Superior temporal gyrus (tissue), 1 donor: ENCODE measurements around the gene NKIRAS1.
A peak's percentile ranks its signal among the peaks of the same experiment; 100 is the strongest.

Experiments used
- DNase-seq: peaks from one replicate; pipeline ENCODE4 v3.0.0-alpha.2; 2016; ENCODE audit errors: extremely low spot score

Gene NKIRAS1

GRCh38 chr3:23916886-23917678 lies at the start of gene NKIRAS1, which contains the start of gene RPL15:
Gene NKIRAS1 (minus strand): TSS chr3:23916990. CDS start chr3:23910904, 6,086 bp downstream.
Gene RPL15 (plus strand): TSS chr3:23917132. CDS start chr3:23917860, 728 bp downstream.
- peak; percentile 98 for DNase-seq

DNA sequence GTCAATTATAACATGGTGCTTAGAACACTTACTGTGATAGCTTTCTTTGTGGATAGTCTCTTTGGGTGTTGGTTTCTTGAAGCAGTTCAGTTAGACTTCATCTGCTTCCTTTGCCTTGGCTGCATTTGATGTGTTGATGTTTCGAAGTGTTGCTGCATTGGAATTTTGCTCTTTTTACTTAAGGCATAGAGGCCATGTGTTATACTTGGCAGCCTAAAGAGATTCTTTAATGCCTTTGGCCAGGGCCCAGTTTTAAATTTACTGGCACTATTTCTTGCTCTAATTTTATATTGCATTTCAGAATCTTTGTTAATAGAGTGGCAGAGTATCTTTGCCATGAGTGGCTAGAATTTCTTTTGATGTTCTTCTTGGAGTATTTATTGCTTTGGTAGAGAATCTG lies 49.5 kb upstream of the NKIRAS1 start:
- DNase-seq, result no peak

DNA sequence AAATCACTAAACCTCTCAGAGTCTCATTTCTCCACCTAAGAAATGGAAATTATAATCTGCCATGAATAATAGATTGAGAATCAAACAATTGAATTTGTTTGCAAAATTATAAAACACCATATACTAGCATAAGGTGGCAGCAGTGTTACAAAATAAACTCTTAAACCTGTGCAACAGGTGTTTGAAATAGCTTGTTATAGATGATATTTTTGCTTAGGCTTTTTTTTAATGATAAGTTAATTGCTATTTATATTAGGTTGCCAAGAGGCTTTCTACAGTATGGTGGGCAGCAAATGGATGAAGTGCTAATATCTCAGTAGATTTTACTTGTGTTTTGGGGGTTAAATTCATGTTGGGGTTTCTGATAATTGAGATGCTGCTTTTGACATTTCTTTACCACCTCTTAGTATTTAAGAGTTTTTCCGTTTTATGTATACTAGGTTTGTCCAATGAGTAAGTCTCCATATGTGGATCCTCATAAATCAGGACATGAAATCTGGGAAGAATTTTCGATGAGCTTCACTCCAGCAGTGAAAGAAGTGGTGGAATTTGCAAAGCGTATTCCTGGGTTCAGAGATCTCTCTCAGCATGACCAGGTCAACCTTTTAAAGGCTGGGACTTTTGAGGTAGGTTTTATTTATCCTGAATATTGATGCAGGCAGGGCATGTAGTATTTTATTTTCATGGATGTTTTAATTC lies 47.9 kb upstream of the NKIRAS1 start:
- DNase-seq, result no peak

- no peak for DNase-seq
Observed at GRCh38 chr3:23961913-23962312, 45.1 kb upstream of the NKIRAS1 start.

DNA sequence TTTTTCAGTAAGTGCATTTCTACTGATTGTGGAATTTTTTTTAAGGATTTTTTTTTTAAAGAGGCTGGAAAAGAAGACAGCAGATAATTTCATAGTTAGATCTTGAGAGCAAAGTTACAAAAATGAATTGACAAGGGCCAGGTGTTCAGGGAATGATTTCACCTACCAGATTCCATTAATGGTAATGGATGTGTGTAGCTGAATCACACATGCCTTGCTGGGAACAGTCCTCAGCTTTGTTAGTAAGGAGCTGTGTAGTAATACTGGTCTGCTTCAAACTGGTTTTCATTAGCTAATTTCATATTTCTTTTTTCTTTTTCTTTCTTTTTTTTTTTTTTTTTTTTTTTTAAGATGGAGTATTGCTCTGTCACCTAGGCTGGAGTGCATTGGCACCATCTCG lies 44.3 kb upstream of the NKIRAS1 start:
- no peak for DNase-seq

GRCh38 chr3:23960649-23961048 lies 43.9 kb upstream of the NKIRAS1 start:
- DNase-seq, result no peak

GRCh38 chr3:23959135-23959900 lies 42.5 kb upstream of the NKIRAS1 start:
- no peak for DNase-seq

DNA sequence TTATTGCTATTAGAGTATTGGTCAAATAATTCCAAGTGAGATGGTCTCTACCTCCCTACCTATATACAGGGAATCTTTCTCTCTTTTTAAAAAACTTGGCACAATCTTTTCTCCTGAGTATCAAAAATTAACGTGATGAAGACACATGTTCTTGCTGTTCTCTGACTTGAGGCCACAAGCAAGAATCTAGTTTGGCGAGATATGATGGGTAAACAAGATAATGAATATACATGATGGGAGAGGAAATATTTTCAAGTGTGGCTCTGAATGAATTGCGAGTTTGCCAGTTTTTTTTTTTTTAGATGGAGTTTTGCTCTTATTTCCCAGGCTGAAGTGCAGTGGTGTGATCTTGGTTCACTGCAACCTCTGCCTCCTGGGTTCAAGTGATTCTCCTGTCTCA lies 39.9 kb upstream of the NKIRAS1 start:
- DNase-seq, result no peak

- no peak for DNase-seq
Observed at GRCh38 chr3:23954144-23954543, 37.4 kb upstream of the NKIRAS1 start.

DNA sequence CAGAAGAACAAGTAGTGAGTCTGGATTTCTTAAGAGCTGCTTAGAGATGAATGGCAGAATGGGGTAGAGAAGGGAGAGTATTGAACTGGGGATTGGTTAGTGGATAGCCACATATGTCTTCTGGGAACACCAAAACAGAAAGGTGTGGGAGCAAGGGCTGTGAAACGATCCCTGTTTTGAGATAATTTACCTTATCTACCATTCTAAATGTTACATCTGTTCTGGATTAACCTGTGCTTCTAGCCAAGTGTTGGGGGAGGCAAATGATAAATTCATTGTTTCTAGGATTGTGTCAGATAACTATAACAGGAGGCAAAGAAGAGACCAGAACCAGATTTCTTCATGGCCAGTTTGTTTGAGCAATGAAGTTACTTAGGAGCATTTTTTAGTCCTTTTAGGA lies 36.7 kb upstream of the NKIRAS1 start:
- DNase-seq, result no peak

GRCh38 chr3:23952646-23953045 lies 35.9 kb upstream of the NKIRAS1 start:
- DNase-seq, result no peak

DNA sequence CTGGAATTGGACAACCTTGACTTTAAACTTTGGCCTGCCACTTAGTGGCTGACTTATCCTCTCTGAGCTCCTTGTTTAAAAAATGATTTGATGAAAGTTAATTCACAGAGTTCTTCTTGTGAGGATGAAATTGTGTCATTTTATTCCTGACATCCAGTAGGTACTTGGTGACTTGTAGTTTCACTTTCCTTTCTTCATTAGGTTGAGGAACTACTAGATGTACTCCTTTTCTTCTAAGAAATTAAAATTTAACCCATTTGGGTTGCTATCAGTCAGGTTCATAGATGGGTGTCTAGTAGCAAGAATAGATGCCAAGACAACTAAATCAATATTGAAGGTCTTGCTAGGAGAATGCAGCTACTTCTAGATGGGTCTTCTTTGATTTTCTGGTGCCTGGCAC lies 33.5 kb upstream of the NKIRAS1 start:
- no peak for DNase-seq

- DNase-seq, result no peak
Observed at GRCh38 chr3:23949784-23950183, 33.0 kb upstream of the NKIRAS1 start.

DNA sequence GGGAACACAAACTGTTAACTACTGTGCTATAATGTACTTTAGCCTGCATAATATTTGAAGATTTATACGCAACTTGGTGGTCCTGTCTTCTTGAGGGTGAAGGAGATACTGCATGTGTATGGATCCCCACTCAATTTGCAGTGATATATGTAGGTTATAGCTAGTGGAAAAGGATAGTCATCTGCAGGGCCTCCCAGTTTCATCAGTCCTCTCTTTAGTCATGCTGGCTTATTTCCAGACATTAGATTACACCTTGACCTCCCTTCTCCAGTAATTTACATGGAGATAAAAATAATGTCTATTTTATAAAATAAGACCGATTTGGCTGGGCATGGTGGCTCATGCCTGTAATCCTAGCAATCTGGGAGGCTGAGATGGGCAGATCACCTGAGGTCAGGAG lies 32.0 kb upstream of the NKIRAS1 start:
- DNase-seq, result no peak

DNA sequence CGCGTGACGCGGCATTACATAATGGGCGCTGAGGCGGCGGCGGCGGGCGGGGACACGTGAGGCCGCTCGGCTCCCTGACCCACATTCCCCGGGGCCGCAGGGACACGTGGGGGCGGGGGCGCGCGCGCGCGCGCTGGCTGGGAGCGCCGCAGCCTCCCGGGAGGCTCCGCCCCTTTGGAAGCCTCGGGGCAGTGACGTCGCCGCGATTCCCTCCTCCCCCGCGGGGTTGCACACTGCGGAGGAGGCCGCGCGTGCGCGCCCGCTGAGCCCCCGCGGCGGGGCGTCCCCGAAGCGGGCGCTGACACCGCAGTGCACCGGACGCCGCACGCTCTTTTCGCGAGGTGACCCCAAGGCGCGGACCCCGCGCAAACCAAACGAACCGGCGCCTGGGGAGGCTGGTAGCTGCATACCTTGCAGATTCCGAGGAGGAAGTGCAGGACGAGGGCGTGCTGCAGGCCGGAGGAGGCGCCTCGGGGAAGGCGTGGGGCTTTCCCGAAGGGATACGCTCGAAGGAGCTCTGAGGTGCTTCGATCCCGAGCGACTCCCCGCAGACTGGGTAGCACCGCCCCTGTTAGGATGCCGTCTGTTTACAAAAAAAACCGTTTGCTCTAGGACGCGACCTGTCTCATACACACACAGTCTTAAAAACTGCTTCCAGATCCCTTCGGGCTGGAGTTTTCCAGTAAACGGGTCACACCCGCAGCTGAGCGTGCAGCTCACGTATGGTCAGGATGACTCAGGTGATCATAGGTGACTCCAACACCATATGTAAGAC lies 29.3 kb upstream of the NKIRAS1 start:
- peak; percentile 94 for DNase-seq

DNA sequence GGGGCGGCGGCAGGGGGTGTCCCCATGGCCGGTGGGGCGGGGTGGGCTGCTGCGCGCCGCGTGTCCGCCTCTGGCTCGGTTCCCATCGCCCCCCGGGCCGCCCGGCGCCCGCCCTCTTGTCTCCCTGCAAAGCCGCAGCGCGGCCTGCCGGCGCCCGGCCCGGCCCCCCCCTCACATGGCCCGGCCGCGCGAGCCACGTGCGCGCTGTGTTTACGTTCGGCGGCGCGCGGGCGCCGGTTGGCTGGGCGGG lies 28.8 kb upstream of the NKIRAS1 start:
- no peak for DNase-seq

DNA sequence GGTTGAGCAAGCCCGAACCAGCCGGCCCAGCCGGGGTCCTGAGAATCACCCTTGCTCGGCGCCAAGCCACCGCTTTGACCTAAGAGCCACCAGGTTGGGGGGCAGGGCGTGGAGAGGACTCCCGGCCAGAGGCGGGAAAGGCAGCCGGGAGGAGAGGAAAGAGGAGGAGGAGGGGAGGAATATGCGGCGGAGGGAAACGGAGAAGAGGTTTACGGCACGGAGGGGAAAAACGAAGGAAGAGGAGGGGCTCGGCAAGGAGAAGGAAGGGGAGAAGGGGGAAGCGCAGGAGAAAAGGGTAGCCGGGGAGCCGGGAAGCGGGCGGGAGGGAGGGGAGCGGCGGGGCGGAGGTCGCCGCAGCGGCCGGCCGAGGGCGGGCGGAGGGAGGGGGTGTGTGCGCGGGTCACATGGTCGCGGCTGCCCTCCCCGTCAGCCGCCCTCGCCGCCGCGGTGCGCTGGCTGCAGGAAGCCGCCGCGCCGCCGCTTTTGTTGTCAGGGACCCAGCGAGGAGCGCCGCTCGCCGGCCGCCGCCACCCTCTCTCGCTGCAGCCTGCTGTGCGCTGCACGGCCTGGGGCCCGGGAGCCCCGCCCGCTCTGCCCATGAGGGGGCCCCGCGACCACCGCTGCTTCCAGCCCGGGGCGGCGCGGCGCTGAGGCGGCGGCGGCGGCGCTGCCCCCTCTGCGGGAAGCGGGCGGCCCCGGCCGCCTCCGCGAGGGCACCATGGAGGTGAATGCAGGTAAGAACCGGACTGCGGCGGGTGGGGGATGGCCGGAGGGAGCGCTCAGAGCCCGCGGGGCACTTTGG lies 28.3 kb upstream of the NKIRAS1 start, which contains the start of gene NR1D2:
Gene NR1D2 (plus strand): TSS at position 426 of the 802 bp plus-strand sequence. CDS start 293 bp downstream, at position 719.
- DNase-seq, result peak; percentile 78

DNA sequence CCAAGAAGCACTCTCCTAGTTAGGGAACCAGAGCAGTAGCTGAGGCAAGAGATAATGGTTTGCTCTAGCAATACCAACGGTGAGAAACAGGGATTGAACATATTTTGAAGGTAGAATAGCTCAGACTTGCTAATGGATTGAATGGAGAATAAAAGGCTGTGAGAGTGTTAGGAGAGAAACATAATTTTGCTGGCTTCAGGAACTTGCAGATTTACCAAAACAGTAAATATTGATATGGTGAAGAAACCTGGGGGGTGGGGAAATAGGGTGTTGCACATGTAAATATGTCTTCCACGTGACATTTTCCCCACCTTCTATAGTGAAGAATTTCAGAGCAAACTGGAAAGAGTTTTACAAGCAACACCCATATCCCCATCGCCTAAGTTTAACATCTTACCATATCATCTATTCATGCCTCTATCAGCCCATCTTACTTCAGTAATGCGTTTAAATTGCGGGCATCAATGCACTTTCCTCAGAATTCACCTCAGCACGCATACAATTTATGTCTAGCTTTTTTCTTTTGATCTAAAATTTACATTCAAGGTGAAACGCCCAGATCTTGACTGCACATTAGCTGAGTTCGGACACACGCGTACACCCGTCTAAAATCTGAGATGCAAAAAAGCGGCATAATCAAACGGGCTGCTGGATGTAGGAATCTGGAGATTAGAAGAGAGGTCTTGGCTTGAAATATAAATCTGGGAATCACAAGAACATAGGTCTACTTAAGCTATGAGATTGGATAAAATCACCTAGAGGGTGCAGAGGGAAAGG lies 27.4 kb upstream of the NKIRAS1 start:
- peak; percentile 58 for DNase-seq

DNA sequence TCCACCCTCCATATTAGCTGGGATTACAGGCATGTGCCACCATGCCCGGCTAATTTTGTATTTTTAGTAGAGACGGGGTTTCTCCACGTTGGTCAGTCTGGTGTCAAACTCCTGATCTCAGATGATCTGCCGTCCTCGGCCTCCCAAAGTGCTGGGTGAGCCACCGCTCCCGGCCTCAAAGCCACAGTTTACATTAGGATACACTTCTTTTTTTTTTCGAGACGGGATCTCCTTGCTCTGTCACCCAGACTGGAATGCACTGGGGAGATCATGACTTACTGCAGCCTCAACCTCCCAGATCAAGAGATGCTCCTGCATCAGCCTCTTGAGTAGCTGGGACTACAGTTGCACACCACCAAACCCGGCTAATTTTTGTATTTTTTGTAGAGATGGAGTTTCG lies 25.8 kb upstream of the NKIRAS1 start:
- no peak for DNase-seq

DNA sequence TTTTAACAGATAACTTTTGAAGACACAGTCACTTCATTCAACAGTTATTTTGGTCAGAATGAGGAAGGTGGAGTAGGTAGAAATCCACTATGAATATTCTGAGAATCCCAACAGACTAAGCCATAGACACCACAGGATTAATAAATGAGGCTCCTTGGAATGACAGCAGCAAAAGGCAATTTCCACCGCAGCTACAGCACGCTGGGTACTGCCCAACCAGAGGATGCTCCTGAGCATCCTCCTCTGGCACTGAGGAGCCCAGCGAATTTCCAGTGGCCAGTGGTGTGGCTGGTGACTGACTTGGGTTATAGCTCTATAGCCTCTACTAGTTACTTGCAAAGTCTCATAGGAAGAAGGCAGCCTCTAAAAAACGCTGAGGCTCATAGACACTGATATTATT lies 24.6 kb upstream of the NKIRAS1 start:
- no peak for DNase-seq
